Activated effector memory CD4-positive, alpha-beta T cell treated with anti-CD3 and anti-CD28 coated beads, Interleukin-2, amount 50 U/mL, for 16 hours (primary cell): ENCODE data around the gene BCAS3.

Source experiments
- DNase-seq: peaks from one replicate; pipeline ENCODE4 v3.0.0-alpha.2; 2020

BCAS3 gene

GRCh38 chr17:61406971-61407911 is 729.6 kb downstream of the BCAS3 start:
- DNase-seq: peak; percentile 62

DNA sequence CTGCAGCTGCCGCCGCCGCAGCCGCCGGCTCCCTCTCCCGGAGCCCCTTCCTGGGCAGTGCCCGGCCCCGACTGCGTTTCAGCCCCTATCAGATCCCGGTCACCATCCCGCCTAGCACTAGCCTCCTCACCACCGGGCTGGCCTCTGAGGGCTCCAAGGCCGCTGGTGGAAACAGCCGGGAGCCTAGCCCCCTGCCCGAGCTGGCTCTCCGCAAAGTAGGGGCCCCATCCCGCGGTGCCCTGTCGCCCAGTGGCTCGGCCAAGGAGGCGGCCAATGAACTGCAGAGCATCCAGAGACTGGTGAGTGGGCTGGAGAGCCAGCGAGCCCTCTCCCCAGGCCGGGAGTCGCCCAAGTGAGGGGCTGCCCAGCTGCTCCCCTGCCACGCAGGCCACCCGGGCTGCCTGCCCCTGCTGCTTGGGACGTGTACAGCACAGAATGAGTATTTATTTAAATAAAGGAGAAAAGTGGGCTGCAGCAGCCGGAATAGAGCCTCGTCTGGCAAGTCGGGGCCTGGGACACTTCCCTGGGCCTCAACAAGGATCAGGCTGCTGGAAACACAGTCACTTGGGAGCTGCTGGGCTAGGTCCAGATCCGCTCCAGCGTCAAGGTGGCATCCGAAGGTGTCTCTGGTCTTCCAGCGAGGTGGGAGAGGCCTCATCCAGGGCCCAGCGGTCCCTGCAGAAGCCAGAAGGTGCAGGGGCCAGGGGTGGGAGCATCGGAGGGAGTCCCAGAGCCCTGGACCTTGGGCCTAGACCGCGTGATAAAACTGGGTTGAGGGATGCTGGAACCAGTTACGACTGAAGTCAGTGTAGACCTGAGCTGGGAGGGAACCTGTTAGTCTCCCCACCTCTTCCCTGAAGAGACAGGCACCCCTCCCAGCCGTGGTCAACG is 730.7 kb downstream of the BCAS3 start:
- DNase-seq: peak; percentile 60

DNA sequence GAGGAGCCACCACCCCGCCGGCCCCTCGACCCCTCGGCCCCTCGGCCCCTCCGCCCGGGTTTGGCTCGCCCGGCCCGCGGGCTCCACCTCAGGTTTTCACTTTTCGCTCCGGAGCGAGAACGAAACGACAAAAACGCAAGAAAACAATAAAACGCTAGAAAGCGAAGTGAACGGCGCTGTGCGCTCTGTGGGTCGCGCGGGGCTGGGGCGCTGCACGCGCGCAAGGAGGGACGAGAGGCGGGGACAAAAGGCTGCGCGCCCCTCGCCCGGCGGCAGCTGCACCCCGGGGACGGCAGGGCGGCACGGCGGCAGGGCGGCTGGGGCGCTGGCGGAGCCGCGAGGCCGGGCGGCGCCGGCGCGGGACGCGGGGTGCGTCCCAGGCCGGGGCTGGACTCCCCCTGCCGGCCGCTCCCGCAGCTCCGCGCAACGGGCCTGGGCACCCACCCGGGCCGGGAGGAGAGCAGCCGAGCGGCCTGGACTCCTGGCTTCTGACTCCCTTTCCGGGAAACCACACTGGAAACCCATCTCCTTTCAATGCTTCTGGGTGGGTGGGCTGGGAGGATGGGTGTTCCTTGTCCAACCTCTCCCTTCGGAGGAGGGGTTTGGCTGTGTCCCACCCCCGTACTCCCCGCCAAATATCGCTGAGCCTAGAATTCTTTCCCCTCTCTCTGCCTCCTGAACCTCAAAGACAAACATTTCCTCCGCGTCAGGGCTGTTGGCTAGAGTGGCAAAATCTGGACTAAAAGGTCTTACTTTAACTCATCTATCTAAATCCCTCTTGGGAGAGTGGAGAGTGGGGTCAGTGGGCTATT is 731.9 kb downstream of the BCAS3 start:
- DNase-seq: peak; percentile 78

DNA sequence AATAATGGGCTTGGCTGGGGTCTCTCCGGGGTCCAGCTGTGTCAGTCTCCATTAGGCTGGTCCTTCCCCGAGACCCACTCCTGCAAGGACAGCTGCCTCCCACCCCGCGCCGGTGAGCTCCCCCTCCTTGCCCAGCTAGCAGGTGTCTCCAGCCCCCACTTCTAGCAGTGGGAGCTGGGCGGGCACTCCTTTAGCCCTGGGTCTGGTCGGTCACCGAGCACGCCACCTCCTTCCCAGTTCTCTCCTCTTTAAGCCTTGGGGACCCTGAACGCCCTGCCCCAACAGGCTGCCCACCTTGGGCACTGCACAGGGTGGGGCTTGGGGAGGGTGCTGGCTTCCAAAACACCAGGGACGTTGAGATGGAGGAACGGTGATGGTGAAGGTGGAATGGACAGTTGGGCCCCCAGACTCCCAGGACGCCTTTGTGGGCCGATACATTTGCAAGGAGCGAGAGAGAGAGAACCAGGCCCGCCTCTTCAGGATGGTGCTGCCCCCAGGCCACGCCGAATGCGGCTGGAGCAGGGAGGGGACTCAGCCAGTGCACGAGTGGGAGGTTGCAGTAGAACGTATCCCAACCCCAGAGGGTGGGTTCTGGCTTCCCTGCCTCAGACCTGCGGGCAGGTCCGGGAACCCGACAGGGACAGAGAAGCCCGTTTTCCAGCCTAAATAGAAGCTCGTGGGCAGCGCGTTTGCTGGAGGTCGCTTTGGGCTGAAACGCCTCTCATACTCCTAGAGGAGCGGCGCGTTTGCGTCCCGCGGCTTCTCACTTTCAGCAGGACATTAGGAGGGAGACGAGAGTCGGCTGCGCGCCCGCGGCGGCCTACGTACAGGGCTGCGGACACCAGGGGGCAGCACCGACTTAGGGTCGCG is 732.7 kb downstream of the BCAS3 start:
- peak; percentile 90 for DNase-seq

- no peak for DNase-seq
Observed at GRCh38 chr17:61411011-61411260, 733.3 kb downstream of the BCAS3 start.

DNA sequence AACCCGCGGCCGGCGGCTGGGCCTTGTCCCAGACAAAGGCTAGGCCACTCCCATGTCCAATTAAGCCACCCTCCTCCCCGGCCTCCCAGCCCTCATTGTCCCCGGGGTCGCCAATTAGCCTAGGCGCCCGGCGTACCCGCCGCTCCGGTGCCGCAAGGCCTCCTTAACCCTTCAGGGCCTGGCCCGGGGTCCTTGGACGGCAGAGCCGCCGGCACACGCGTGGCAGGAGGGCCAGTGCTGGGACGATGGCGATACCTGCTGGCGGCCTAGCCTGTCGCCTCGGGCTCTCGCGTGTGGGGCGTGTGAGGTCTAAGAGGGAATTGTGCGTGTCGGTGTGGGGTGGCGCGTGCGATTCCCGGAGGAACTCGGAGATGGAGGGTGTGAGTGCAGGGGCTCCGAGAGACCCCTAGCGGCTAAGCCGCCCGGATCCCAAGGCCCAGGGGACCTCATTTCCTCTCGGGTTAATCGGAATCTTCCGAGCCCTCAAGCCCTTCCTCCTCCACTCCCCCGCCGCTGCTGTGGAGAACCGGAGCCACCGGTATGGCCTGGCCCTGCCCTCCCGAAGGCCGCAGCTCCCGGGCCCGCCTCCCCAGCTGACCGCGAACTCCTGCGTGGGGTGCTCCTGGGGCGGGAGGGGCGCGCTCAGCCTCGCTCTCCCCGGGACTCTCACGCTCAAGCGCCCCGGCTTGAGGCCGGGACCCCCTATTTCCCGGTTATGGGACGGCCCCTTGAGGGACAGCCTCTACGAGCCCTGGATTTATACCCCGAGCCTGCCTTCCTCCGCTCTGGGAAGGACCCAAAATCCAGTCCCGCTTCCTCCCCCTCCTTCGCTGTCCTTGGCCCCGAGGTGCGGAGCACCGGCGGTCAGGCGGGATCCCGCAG is 733.9 kb downstream of the BCAS3 start:
- peak; percentile 74 for DNase-seq

- peak; percentile 92 for DNase-seq
Observed at GRCh38 chr17:61412143-61412859, 734.6 kb downstream of the BCAS3 start.

DNA sequence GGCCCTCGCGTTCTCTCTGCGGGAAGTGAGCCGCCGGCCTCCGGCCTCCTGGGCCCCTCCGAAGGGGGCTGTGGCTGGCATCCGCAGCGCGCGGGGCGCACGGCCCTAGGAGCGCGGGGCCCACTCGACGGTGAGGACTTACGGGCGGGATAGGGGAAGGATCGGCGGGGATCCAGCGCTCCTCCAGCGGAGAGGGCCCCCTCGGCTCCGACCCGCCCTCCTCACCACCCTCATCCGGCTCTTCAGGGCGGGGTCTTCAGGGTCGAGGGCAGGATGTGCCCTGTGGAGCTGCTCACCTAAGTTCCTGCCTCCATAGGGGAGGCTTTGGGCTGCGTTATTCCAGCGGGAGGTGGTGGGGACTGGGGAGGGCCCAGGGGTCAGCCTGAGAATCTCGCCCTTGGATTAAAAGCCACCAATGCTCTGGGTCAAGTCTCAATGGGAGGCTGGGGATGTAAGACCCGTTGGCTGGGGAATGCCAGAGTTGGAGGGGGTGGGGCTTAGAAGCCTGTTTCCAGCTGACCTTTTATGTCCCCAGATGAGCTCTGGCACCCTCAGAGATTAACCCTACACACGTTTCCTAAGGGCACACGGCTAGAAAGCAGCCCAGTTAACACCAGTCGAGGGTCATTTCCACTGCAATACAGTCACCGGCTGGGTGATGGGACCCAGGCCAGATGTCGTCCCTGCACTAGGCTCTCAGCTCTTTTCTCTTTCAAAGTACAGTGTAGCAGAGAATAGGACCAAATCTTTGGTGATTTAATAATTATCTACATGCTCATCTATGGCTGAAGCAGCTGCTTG is 735.4 kb downstream of the BCAS3 start:
- no peak for DNase-seq

DNA sequence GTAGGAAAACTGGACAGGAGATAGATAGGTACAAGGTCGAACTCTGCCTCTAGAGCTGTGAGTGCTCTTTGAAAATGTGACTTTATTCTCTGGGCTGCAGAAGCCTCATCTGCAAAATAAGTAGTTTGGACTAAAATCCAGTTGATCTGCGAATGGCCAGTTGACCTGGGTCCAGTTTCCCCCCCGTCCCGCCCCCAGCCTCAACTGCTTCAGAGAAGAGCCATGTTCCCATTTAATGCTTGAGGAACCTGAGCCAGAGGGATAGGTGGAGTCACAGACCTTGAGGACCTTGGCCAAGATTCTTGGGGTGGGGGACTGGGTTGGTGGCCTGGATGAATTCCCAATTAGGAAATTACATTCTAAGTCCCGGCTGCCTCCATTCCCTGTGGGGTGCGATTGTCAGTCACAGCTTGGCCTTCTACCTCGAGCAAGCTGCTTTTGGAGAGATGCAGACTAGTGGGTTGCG is 736.0 kb downstream of the BCAS3 start:
- no peak for DNase-seq

DNA sequence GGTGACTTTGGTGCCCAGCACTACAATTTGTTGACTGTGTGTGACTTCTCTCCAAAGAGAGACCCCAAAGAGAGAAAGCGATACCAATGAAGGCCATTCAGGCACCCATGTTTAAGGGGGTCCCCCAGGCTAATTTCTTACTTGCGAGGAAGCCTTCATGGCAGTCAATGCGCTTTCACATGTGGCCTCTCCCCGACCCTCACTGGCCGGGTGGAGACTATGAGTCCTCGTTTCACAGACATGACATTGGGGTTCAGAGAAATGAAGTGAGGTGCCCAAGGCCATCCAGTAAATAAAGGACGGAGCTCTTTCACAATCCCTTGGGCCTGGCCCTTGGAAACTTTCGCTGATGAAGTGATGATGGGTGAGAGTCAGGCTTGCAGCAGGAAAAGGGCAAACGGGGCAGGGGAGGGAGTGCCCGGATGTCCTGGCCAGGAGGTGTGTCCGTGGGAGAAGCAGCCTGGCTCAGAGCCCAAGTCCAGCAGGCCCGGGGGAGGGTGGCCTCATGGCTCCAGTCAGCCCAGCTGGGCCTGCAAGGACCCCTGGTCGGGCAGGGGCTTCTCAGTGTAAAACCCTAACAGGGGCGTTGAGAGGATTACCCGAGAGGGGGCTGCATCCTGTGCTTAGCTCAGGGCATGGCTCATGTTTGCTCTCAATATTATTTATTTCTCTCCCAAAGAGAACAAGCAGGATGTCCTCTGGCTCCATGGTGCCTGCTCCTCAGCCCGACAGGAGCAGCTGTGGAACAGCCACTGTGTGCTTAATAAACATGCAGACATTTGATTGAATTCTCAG is 736.7 kb downstream of the BCAS3 start:
- no peak for DNase-seq

- no peak for DNase-seq
Observed at GRCh38 chr17:61414936-61415251, 737.2 kb downstream of the BCAS3 start.

GRCh38 chr17:61415374-61416210 is 737.9 kb downstream of the BCAS3 start:
- DNase-seq: no peak

GRCh38 chr17:61416211-61416539 is 738.5 kb downstream of the BCAS3 start:
- DNase-seq: no peak

- DNase-seq: peak; percentile 84
Observed at GRCh38 chr17:61416540-61417363, 739.1 kb downstream of the BCAS3 start.

DNA sequence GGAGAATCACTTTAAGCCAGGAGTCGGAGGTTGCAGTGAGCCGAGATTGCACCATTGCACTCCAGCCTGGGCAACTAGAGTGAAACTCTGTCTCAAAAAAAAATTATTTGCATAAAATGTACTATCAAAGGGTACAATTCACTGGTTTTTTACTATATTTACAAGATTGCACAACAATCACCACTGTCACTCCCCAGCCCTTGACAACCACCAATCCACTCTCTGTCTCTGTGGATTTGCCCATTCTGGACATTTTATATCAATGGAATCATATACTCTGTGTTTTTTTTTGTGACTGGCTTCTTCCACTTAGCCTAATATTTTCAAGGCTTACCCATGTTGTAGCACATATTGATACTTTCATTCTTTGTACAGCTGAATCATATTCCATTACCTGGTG is 740.8 kb downstream of the BCAS3 start:
- DNase-seq: no peak

DNA sequence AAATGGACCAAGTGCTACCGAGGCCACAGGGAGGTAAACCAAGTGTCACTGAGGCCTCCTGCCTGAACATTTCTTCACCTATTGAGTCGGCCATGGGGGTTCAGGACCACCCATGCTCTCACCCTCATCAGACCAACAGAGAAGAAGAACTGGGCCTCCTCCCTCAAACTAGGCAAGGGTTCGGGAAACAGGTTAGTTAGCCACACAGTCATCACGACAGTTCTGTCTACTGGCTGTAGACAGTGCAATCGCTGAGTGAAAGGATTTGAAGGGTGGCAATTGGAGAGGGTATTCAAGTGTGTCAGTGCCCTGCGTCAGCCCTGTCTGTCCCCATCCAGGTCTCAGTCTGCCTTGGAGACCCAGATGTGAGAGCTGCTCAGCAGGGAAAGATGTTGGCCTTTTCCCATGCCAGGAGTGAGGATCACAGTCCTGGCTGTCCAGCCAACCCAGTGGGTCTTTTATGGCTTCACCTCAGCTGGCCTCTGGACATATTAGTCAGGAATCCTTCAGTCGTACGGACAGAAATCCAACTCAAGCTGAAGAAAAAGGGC is 741.9 kb downstream of the BCAS3 start:
- no peak for DNase-seq

DNA sequence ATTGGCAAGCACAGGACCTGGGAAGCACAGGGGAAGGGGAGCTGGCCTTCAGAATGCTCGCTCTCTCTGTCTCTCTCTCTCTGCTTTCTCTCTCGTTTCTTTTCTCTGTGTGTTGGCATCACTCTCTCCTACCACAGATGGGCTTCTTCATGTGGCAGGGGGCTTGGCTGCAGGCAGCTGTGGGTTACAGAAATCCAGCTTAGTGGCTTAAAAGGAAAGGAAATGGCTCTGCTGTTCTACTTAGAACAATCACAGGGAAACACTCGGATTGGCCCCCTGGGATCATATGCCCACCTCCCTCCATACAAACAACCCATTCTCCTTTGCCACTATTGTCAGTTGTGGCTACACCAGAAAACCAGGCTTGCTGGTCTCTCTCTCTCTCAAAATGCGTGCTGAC is 742.4 kb downstream of the BCAS3 start:
- no peak for DNase-seq
